B cell (primary cell): ENCODE results near the gene KLC4.

Source experiments
- CTCF ChIP-seq: fragments of 200-600 bp; IDR thresholded peaks from one replicate; pipeline ENCODE4 v1.8.0; 2022; ENCODE audit warnings: antibody characterized with exemption, mild to moderate bottlenecking
- EZH2 ChIP-seq: IDR thresholded peaks from 2 replicates; pipeline ENCODE4 v1.6.1; 2012; ENCODE audit warnings: borderline replicate concordance, low read depth, mild to moderate bottlenecking, moderate library complexity, low read length; ENCODE audit not compliant: insufficient read depth, poor library complexity, severe bottlenecking

GRCh38 chr6:43045371-43045930, 14.0 kb upstream of the KLC4 start:
- no peak for TF ChIP-seq CTCF
- TF ChIP-seq EZH2, result no peak
